Neural crest cell (in vitro differentiated cells): ENCODE results near the gene STN1. TPM values are rescaled to one million over a fixed set of nuclear protein-coding genes. Genes with fewer than 3 reads are reported as not detected.

Source experiments
- DNase-seq: peaks from one replicate; pipeline ENCODE4 v3.0.0; 2021; ENCODE audit warnings: low read depth, mixed read lengths, low spot score
- H3K27ac Mint-ChIP-seq: one replicate; pipeline ENCODE4 v1.8.0; 2021; ENCODE audit warnings: mild to moderate bottlenecking, mixed read lengths; ENCODE audit not compliant: unreplicated experiment
- H3K27me3 Mint-ChIP-seq: 2 replicates; pipeline ENCODE4 v1.8.0; 2021; ENCODE audit warnings: low read depth, mild to moderate bottlenecking, mixed read lengths
- H3K36me3 Mint-ChIP-seq: 2 replicates; pipeline ENCODE4 v1.8.0; 2021; ENCODE audit warnings: low read depth, mild to moderate bottlenecking, mixed read lengths
- H3K4me1 Mint-ChIP-seq: 2 replicates; pipeline ENCODE4 v1.8.0; 2021; ENCODE audit warnings: mixed read lengths
- H3K4me3 Mint-ChIP-seq: one replicate; pipeline ENCODE4 v1.8.0; 2021; ENCODE audit warnings: mild to moderate bottlenecking, mixed read lengths
- H3K9me3 Mint-ChIP-seq: 2 replicates; pipeline ENCODE4 v1.8.0; 2021; ENCODE audit warnings: mixed read lengths
- total RNA-seq: library from RNA; stranded (reverse); gene quantifications from 2 replicates; pipeline ENCODE4 v1.2.1, GENCODE V29; 2021
- TF ChIP-seq, protein P1 (sequence below): fragments of 200-600 bp; sonication (generic); conservative IDR thresholded peaks from 2 replicates; pipeline ENCODE4 v1.5.0; 2021; ENCODE audit warnings: antibody characterized with exemption, mild to moderate bottlenecking

STN1 gene
- total RNA-seq, 1 donor from 2014 or later, result 11.9 TPM

DNA sequence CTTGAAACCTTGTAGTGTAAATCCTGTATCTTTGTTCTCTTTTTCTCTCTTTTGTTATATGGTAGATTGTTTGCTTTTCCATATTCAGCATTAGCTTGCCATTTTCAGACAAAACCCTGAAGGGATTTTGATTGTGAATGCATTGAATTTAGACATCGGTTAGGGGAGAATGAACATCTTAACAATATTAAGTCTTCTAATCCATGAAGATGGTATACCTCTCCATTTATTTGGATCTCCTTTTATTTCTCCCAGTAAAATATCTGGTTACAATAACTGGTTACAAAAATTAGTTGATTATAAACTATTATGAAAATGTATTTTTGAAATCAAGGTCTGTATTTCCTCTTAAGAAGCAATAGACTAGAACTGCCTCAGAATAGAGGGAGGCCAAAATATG is 36.6 kb upstream of the STN1 start:
- H3K27ac Mint-ChIP-seq, result no peak overlapping the region
- DNase-seq, result no peak
- no peaks in the 10 kb centered on the region for H3K4me1 Mint-ChIP-seq
- H3K27me3 Mint-ChIP-seq, result peaks cover 12% of the 10 kb centered on the region
- no peak overlapping the region for H3K4me3 Mint-ChIP-seq
- H3K9me3 Mint-ChIP-seq, result peaks cover 6% of the 10 kb centered on the region
- TF ChIP-seq, protein P1, sequence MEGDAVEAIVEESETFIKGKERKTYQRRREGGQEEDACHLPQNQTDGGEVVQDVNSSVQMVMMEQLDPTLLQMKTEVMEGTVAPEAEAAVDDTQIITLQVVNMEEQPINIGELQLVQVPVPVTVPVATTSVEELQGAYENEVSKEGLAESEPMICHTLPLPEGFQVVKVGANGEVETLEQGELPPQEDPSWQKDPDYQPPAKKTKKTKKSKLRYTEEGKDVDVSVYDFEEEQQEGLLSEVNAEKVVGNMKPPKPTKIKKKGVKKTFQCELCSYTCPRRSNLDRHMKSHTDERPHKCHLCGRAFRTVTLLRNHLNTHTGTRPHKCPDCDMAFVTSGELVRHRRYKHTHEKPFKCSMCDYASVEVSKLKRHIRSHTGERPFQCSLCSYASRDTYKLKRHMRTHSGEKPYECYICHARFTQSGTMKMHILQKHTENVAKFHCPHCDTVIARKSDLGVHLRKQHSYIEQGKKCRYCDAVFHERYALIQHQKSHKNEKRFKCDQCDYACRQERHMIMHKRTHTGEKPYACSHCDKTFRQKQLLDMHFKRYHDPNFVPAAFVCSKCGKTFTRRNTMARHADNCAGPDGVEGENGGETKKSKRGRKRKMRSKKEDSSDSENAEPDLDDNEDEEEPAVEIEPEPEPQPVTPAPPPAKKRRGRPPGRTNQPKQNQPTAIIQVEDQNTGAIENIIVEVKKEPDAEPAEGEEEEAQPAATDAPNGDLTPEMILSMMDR, result no peak
- H3K36me3 Mint-ChIP-seq, result no peaks in the 10 kb centered on the region

DNA sequence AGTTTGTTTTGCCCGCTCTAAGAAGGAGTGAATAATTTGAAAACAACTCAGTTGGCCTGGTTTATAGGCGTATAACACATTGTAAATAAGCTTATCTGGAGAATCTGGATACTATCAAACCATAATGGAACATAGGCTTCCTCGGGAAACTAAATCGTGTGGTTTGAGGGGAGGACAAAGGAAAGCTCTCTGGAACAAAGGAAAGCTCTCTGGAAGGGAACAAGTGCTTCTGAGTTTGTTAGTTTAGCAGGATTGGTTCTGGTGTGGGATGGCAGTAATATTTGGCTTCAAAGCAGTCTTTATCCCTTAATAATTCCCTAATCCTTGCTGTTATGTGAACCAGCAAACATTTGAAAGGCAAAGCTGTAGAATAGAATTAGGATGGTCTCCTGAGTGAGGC is 34.0 kb upstream of the STN1 start:
- Mint-ChIP-seq H3K9me3 (peaks cover 6% of the 10 kb centered on the region), H3K4me3 (no peak overlapping the region), H3K4me1 (no peaks in the 10 kb centered on the region), H3K27ac (no peak overlapping the region), H3K36me3 (no peaks in the 10 kb centered on the region), H3K27me3 (no peaks in the 10 kb centered on the region)
- TF ChIP-seq, protein P1, result no peak
- no peak for DNase-seq

DNA sequence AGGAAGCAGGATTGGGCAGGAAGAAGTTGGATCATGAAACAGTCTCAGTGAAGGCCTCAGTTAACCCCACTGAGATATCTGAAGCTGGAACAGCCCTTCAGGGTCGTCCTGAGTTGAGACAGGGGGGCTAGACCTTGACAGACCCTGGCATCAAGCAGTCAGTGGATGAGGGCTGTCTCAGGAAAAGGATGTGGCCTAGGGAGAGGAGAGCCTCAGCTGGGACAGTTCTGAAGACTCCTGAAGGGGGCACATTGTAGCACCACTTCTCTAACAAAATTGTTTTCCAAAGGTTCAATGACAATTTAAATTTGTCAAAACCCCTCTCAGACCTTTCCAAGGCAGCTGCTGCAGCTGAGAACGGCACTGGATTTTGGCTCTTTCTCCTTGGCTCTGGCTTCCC is 33.2 kb upstream of the STN1 start:
- Mint-ChIP-seq H3K9me3 (peaks cover 6% of the 10 kb centered on the region), H3K27me3 (no peaks in the 10 kb centered on the region), H3K27ac (no peak overlapping the region), H3K36me3 (no peaks in the 10 kb centered on the region), H3K4me3 (no peak overlapping the region), H3K4me1 (no peaks in the 10 kb centered on the region)
- TF ChIP-seq, protein P1, result no peak
- no peak for DNase-seq

DNA sequence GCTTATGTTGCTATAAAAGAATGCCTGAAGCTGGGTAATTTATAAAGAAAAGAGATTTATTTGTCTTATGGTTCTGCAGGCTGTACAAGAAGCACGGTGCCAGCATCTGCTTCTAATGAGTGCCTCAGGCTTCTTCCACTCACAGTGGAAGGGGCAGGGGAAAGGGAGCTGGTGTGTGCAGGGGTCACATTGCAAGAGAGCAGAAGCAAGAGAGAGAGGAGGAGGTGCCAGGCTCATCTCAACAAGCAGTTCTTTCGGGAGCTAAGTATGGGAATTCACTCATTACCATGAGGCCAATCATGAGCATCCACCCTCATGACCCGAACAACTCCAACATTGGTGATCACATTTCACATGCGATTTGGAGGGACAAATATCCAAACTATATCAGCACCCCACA is 31.7 kb upstream of the STN1 start:
- H3K4me1 Mint-ChIP-seq, result no peaks in the 10 kb centered on the region
- H3K27me3 Mint-ChIP-seq, result no peaks in the 10 kb centered on the region
- H3K36me3 Mint-ChIP-seq, result no peaks in the 10 kb centered on the region
- peaks cover 4% of the 10 kb centered on the region for H3K9me3 Mint-ChIP-seq
- TF ChIP-seq, protein P1, result no peak
- no peak overlapping the region for H3K27ac Mint-ChIP-seq
- DNase-seq, result no peak
- no peak overlapping the region for H3K4me3 Mint-ChIP-seq

DNA sequence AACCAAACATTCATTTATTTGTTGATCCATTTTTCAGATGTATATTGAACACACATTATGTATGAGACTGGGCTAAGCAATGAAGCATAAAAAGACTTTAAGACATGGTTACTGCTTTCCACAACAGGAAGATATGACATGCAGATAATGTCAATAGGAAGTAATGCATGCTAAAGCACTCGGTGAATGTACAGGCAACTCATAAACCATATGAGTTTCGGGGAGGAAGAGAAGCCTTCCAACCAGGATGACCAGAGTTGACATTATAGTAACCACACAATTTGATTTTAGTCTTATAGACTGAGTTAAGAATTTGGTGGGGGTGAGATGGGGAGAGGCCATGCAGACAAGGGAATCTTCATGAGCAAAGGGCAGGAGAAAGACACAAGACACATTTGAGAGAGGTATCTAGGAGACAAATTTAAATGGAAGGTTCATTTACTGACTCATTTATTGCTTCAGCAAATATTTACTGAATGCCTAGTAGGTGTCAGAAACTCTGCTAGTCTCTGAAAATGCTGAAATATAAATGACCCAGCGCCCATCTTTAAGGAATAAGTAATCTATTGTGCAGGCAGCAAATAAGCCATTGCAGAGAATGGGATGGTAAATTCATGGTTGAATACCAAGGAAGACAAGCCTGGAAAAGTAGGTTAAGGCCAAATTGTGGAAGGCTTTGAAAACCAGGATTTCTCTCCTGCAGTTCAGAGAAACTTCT is 30.0 kb upstream of the STN1 start:
- peaks cover 1% of the 10 kb centered on the region for H3K4me1 Mint-ChIP-seq
- DNase-seq, result no peak
- H3K9me3 Mint-ChIP-seq, result no peaks in the 10 kb centered on the region
- no peak overlapping the region for H3K27ac Mint-ChIP-seq
- H3K36me3 Mint-ChIP-seq, result no peaks in the 10 kb centered on the region
- peaks cover 2% of the 10 kb centered on the region for H3K27me3 Mint-ChIP-seq
- no peak overlapping the region for H3K4me3 Mint-ChIP-seq
- TF ChIP-seq, protein P1, result no peak
